H9 (cell line): ENCODE data around the gene DERA. TPM values are rescaled to one million over a fixed set of nuclear protein-coding genes. Genes with fewer than 3 reads are reported as not detected.

Experiments used
- DNase-seq: peaks from one replicate; pipeline ENCODE4 v3.0.0-alpha.2; 2017
- H2AFZ ChIP-seq: one replicate; pipeline ENCODE4 v1.6.1; 2013; ENCODE audit warnings: mild to moderate bottlenecking, low read length, control low read depth, moderate library complexity
- H2AK5ac ChIP-seq: 2 replicates; pipeline ENCODE4 v1.6.1; 2013; ENCODE audit warnings: low read length, control low read depth, mixed read lengths; ENCODE audit not compliant: insufficient read length
- H2BK120ac ChIP-seq: one replicate; pipeline ENCODE4 v1.6.1; 2013; ENCODE audit warnings: low read depth, mild to moderate bottlenecking, low read length, control low read depth, inconsistent platforms; ENCODE audit not compliant: poor library complexity, severe bottlenecking
- H2BK12ac ChIP-seq: 2 replicates; pipeline ENCODE4 v1.6.1; 2013; ENCODE audit warnings: low read length, control low read depth, mixed read lengths, low read depth; ENCODE audit not compliant: insufficient read length
- H2BK15ac ChIP-seq: 2 replicates; pipeline ENCODE4 v1.6.1; 2013; ENCODE audit warnings: low read depth, low read length, control low read depth
- H2BK20ac ChIP-seq: one replicate; pipeline ENCODE4 v1.6.1; 2013; ENCODE audit warnings: low read depth, mild to moderate bottlenecking, low read length, control low read depth, inconsistent platforms; ENCODE audit not compliant: poor library complexity, severe bottlenecking
- H2BK5ac ChIP-seq: 2 replicates; pipeline ENCODE4 v1.6.1; 2013; ENCODE audit warnings: low read length, control low read depth, mixed read lengths; ENCODE audit not compliant: insufficient read length
- H3K14ac ChIP-seq: 2 replicates; pipeline ENCODE4 v1.6.1; 2013; ENCODE audit warnings: low read length, control low read depth; ENCODE audit not compliant: insufficient read depth
- H3K18ac ChIP-seq: 2 replicates; pipeline ENCODE4 v1.6.1; 2013; ENCODE audit warnings: low read depth, mild to moderate bottlenecking, mixed read lengths, low read length, control low read depth; ENCODE audit not compliant: insufficient read length
- H3K23ac ChIP-seq: 2 replicates; pipeline ENCODE4 v1.6.1; 2013; ENCODE audit warnings: low read length, control low read depth, mixed read lengths, low read depth; ENCODE audit not compliant: insufficient read length
- H3K23me2 ChIP-seq: 2 replicates; pipeline ENCODE4 v1.6.1; 2013; ENCODE audit warnings: low read depth, mild to moderate bottlenecking, mixed read lengths, low read length, control low read depth; ENCODE audit not compliant: insufficient read length, poor library complexity, severe bottlenecking
- H3K27ac ChIP-seq: 2 replicates; pipeline ENCODE4 v1.5.1; 2013; ENCODE audit warnings: low read length, control low read depth, mixed read lengths, low read depth; ENCODE audit not compliant: insufficient read length
- H3K27me3 ChIP-seq: 2 replicates; pipeline ENCODE4 v1.6.1; 2013; ENCODE audit warnings: low read length, control low read depth, inconsistent platforms; ENCODE audit not compliant: insufficient read depth
- H3K4ac ChIP-seq: 2 replicates; pipeline ENCODE4 v1.6.1; 2013; ENCODE audit warnings: low read depth, mild to moderate bottlenecking, control low read depth, inconsistent platforms, low read length, moderate library complexity
- H3K4me1 ChIP-seq: 2 replicates; pipeline ENCODE4 v1.6.1; 2013; ENCODE audit warnings: low read length, control low read depth, inconsistent platforms; ENCODE audit not compliant: insufficient read depth
- H3K4me2 ChIP-seq: 2 replicates; pipeline ENCODE4 v1.6.1; 2013; ENCODE audit warnings: low read length, control low read depth, mixed read lengths; ENCODE audit not compliant: insufficient read length, insufficient read depth
- H3K56ac ChIP-seq: 2 replicates; pipeline ENCODE4 v1.6.1; 2013; ENCODE audit warnings: low read depth, mild to moderate bottlenecking, mixed read lengths, low read length, control low read depth; ENCODE audit not compliant: insufficient read length
- H3K79me1 ChIP-seq: 2 replicates; pipeline ENCODE4 v1.6.1; 2013; ENCODE audit warnings: low read depth, mild to moderate bottlenecking, moderate library complexity, low read length, control low read depth, inconsistent platforms; ENCODE audit not compliant: insufficient read depth, poor library complexity, severe bottlenecking
- H3K79me2 ChIP-seq: 2 replicates; pipeline ENCODE4 v1.6.1; 2013; ENCODE audit warnings: low read length, control low read depth, inconsistent platforms; ENCODE audit not compliant: insufficient read depth
- H3K9ac ChIP-seq: 2 replicates; pipeline ENCODE4 v1.6.1; 2013; ENCODE audit warnings: low read length, control low read depth, mixed read lengths; ENCODE audit not compliant: insufficient read length; ENCODE audit errors: extremely low read depth
- H3K9me3 ChIP-seq: one replicate; pipeline ENCODE4 v1.6.1; 2013; ENCODE audit warnings: low read depth, low read length, inconsistent platforms; ENCODE audit not compliant: control insufficient read depth
- H3T11ph ChIP-seq: one replicate; pipeline ENCODE4 v1.6.1; 2013; ENCODE audit warnings: mild to moderate bottlenecking, low read length, control low read depth, inconsistent platforms
- H4K20me1 ChIP-seq: one replicate; pipeline ENCODE4 v1.6.1; 2013; ENCODE audit not compliant: control insufficient read depth, insufficient read length, insufficient read depth
- H4K5ac ChIP-seq: 2 replicates; pipeline ENCODE4 v1.6.1; 2013; ENCODE audit warnings: low read depth, mild to moderate bottlenecking, mixed read lengths, low read length, control low read depth; ENCODE audit not compliant: insufficient read length
- H4K8ac ChIP-seq: replicated peaks from 2 replicates; pipeline ENCODE4 v1.6.1; 2013; ENCODE audit warnings: low read length, control low read depth, mixed read lengths, low read depth; ENCODE audit not compliant: insufficient read length
- H4K91ac ChIP-seq: 2 replicates; pipeline ENCODE4 v1.6.1; 2013; ENCODE audit warnings: low read depth, mild to moderate bottlenecking, moderate library complexity, mixed read lengths, low read length, control low read depth; ENCODE audit not compliant: insufficient read length
- H3K27ac Mint-ChIP-seq, 3 experiments: 2 replicates in 2 of 3; 3 replicates in 1 of 3; pipeline ENCODE4 v1.8.0; 2020 to 2021; ENCODE audit warnings: mixed read lengths in 3 of 3, mild to moderate bottlenecking in 1 of 3, moderate library complexity in 1 of 3
- H3K27me3 Mint-ChIP-seq: 2 replicates; pipeline ENCODE4 v1.8.0; 2021; ENCODE audit warnings: low read depth, mild to moderate bottlenecking, moderate library complexity, mixed read lengths
- H3K36me3 Mint-ChIP-seq, 3 experiments: 2 replicates in 2 of 3; 3 replicates in 1 of 3; pipeline ENCODE4 v1.8.0; 2020 to 2021; ENCODE audit warnings: low read depth in 3 of 3, mixed read lengths in 3 of 3; ENCODE audit not compliant: insufficient read depth in 1 of 3
- H3K4me1 Mint-ChIP-seq, 2 experiments: 2 replicates each; pipeline ENCODE4 v1.8.0; 2020; ENCODE audit warnings: mixed read lengths in 2 of 2
- H3K4me3 Mint-ChIP-seq, 2 experiments: 2 replicates in 1 of 2; 3 replicates in 1 of 2; pipeline ENCODE4 v1.8.0; 2020 to 2021; ENCODE audit warnings: mild to moderate bottlenecking in 2 of 2, mixed read lengths in 2 of 2, moderate library complexity in 1 of 2
- H3K9me3 Mint-ChIP-seq, 2 experiments: 2 replicates in 1 of 2; 3 replicates in 1 of 2; pipeline ENCODE4 v1.8.0; 2020; ENCODE audit warnings: mild to moderate bottlenecking in 2 of 2, mixed read lengths in 2 of 2, moderate library complexity in 1 of 2
- CTCF ChIP-seq: fragments of 200-600 bp; sonication (generic); conservative IDR thresholded peaks from 3 replicates; pipeline ENCODE4 v1.8.0; 2021; ENCODE audit warnings: antibody characterized with exemption, mild to moderate bottlenecking
- WGBS: extraction: QIAGEN DNeasy Blood & Tissue Kit; methylation state at CpG from one replicate; pipeline ENCODE4 v1.1.7; 2013; ENCODE audit warnings: missing lambda C conversion rate, low lambda C conversion rate, mixed read lengths; ENCODE audit not compliant: insufficient read length; ENCODE audit errors: extremely low coverage; 5-methylcytosine and 5-hydroxymethylcytosine counted together
- total RNA-seq: library from RNA; stranded (reverse); gene quantifications from 2 replicates; pipeline ENCODE4 v1.2.1, GENCODE V29; 2021

Gene DERA
- total RNA-seq, 1 experiment from 2014 or later: 20.9 TPM

- no CpG with 5 or more reads among the region's 1 CpG for WGBS
- no peaks in the 10 kb centered on the region for H3K27me3 Mint-ChIP-seq
- H4K20me1 ChIP-seq: no peaks in the 10 kb centered on the region
- H3K23ac ChIP-seq: no peak overlapping the region
- no peak overlapping the region for H2BK20ac ChIP-seq
- no peaks in the 10 kb centered on the region for H3K23me2 ChIP-seq
- no peak overlapping the region for H3K14ac ChIP-seq
- no peak overlapping the region for H2BK120ac ChIP-seq
- DNase-seq: no peak
- no peak for TF ChIP-seq CTCF
- H3K4ac ChIP-seq: no peak overlapping the region
- no peak overlapping the region for H3K9ac ChIP-seq
- H3K36me3 Mint-ChIP-seq: peaks cover 2 to 20% (median 12%) of the 10 kb centered on the region in 3 experiments; a peak in 5 of 7 replicates
- H2BK15ac ChIP-seq: no peak overlapping the region
- H3K9me3 Mint-ChIP-seq: no peaks in the 10 kb centered on the region
- H2AFZ ChIP-seq: no peak overlapping the region
- no peak overlapping the region for H4K91ac ChIP-seq
- H2BK5ac ChIP-seq: no peak overlapping the region
- no peak overlapping the region for H4K5ac ChIP-seq
- no peak overlapping the region for H3K18ac ChIP-seq
- no peak overlapping the region for H2BK12ac ChIP-seq
- H3K4me3 Mint-ChIP-seq: no peak overlapping the region
- no peaks in the 10 kb centered on the region; the same call in 1 of the 2 replicates for H3K4me1 ChIP-seq
- no peak overlapping the region for H3T11ph ChIP-seq
- H3K79me2 ChIP-seq: no peaks in the 10 kb centered on the region
- H3K56ac ChIP-seq: no peak overlapping the region
- no peak overlapping the region for H2AK5ac ChIP-seq
- H3K4me1 Mint-ChIP-seq: peaks cover 7 to 14% of the 10 kb centered on the region in 2 experiments
- H3K27me3 ChIP-seq: no peaks in the 10 kb centered on the region
- H3K27ac Mint-ChIP-seq: no peak overlapping the region
- H3K79me1 ChIP-seq: no peaks in the 10 kb centered on the region
- no peak overlapping the region for H3K27ac ChIP-seq
- H3K4me2 ChIP-seq: no peak overlapping the region
- H3K9me3 ChIP-seq: no peaks in the 10 kb centered on the region
- H4K8ac ChIP-seq: no peak overlapping the region
These were observed 52.1 kb downstream of the DERA start for GRCh38 chr12:15963271-15963670.
